G401.6 (cell line): Measurements from ENCODE around the gene SGK1.
"Not testable (repeated sequence)": the region's sequence is repeated elsewhere in the genome, so short reads cannot be mapped to it uniquely, and the experiment has no call there.

Experiments
- FAIRE-seq: peaks from 2 replicates; lab custom pipeline; 2012; peaks lifted over from hg19 to GRCh38; lab: Jason Lieb, UNC

The SGK1 gene

GRCh38 chr6:134251320-134251719 is 66.6 kb downstream of the SGK1 start:
- FAIRE-seq: no peak

DNA sequence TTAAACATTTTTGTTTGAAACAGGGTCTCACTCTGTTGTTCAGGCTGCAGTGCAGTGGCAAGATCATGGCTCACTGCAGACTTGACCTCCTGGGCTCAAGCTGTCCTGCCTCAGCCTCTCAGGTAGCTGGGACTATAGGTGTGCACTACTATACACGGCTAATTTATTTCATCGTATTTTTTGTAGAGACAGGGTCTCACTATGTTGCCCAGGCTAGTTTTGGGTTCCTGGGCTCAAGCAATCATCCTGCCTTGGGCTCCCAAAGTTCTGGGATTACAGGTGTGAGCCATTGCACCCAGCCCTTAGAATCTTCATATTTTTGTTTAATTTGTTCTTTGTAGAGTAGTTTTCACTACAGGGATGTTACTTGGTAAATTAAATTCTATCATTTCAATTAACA is 67.1 kb downstream of the SGK1 start:
- FAIRE-seq: no peak

GRCh38 chr6:134249759-134250602 is 67.9 kb downstream of the SGK1 start:
- FAIRE-seq: no peak

GRCh38 chr6:134249239-134249758 is 68.6 kb downstream of the SGK1 start:
- no peak for FAIRE-seq

- no peak for FAIRE-seq
These were observed 69.9 kb downstream of the SGK1 start for GRCh38 chr6:134247844-134248580.

- no peak for FAIRE-seq
These were observed 70.6 kb downstream of the SGK1 start for GRCh38 chr6:134247231-134247833.

- FAIRE-seq: no peak
These were observed 72.2 kb downstream of the SGK1 start for GRCh38 chr6:134245706-134246105.

- no peak for FAIRE-seq
These were observed 72.9 kb downstream of the SGK1 start for GRCh38 chr6:134245041-134245440.

GRCh38 chr6:134240665-134241431 is 77.1 kb downstream of the SGK1 start:
- no peak for FAIRE-seq

DNA sequence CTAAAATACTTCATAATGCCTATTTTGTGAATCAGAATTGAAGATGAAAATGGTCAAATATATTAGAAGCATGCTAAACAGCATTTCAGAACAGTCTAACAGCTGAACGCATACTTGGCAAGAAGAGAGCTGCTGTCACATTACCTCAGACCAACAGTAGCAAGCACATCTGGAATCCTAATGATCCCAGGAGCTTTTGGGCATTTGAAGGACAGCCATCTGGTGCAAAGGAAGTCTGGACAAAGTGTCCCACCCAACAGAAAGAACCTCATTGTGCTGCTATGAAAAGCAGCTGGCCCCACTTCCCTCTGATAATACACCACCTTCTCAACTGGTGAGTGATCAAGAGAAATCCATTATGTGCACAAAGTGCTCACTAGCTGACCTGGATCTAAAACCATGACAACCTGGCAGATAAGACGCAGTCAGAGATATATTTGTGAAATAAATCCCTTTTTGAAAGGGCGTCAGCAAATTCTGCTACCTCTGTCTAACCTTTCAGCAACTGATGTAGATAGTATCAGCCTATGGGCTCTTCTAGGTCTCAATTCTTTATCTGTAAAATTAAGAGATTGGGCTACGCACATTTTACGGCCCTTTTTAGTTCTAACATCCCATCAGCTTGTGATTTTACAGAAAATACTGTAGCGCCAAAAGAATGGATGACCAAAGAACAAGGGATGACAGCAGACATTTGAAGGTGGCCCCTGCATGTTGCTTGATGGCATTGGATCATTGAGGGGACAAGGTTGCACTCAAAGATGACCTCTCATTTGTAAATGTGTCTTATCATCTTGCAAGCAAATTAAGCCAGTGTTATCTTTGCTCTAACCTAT is 78.7 kb downstream of the SGK1 start:
- no peak for FAIRE-seq

GRCh38 chr6:134238006-134238405 is 79.9 kb downstream of the SGK1 start:
- FAIRE-seq: no peak

- FAIRE-seq: no peak
These were observed 81.8 kb downstream of the SGK1 start for GRCh38 chr6:134235937-134236751.

- not testable (repeated sequence) for FAIRE-seq
These were observed 82.6 kb downstream of the SGK1 start for GRCh38 chr6:134235334-134235733.

- FAIRE-seq: no peak
These were observed 84.5 kb downstream of the SGK1 start for GRCh38 chr6:134233180-134233955.

DNA sequence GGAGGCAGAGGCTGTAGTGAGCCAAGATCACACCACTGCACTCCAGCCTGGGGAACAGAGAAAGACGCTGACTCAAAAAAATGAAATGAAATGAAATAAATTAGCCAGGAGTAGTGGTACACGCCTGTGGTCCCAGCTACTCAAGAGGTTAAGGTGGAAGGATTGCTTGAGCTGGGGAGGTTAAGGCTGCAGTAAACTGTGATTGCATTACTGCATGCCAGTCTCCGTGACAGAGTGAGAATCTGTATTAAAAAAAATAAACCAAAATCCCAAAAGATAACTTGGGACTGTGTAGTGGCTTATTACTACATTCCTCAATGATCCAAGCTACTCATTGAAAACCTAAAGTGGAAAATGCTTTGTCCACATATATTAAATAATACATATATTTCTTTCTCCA is 87.0 kb downstream of the SGK1 start:
- FAIRE-seq: no peak

- no peak for FAIRE-seq
These were observed 87.7 kb downstream of the SGK1 start for GRCh38 chr6:134230087-134230700.

- no peak for FAIRE-seq
These were observed 88.4 kb downstream of the SGK1 start for GRCh38 chr6:134229520-134229919.

DNA sequence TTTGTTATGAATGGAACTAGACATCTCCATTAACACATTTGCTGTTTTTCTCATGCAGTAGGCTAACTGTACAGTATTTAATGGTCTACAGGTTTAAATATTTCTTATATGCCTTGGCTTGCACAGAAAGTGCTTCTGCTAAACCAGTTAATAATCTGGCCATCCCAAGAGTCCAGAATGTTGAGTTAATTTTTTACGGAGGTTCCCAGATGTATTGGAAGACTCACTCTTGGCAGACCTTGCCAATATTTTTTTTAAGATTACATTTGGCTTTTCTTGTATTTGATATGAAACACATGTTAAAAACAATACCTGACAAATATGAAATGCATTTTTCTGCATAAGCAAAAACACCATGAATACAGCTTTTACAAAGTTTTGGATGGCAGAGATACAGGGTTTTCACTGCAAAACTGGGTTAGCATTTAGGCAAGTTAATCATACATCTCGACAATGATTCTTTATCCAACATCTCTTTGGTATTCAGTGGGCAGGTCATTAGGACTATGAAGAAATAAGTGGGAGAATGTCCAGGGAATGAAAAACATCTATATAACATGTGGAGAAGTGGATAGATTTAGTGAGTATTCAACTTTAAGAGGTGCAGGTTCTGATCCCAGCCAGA is 94.0 kb downstream of the SGK1 start:
- no peak for FAIRE-seq

- no peak for FAIRE-seq
These were observed 96.7 kb downstream of the SGK1 start for GRCh38 chr6:134221250-134221649.
